GM12873 (cell line): ENCODE measurements around the gene ATG3.

Experiments
- CTCF ChIP-seq: IDR thresholded peaks from 2 replicates; pipeline ENCODE4 v1.5.1; 2012; ENCODE audit warnings: low read depth, mild to moderate bottlenecking, moderate library complexity, low read length, control low read depth; ENCODE audit not compliant: insufficient read depth; ENCODE audit errors: missing control alignments

The ATG3 gene

GRCh38 chr3:112539825-112540650 is 21.7 kb downstream of the ATG3 start:
- TF ChIP-seq CTCF = no peak

GRCh38 chr3:112531358-112531781 is 30.4 kb downstream of the ATG3 start:
- peak; percentile 19 for TF ChIP-seq CTCF

- no peak for TF ChIP-seq CTCF
These were observed 31.2 kb downstream of the ATG3 start for GRCh38 chr3:112530573-112530972.

GRCh38 chr3:112519424-112520001 is 42.2 kb downstream of the ATG3 start:
- peak; percentile 69 for TF ChIP-seq CTCF

- TF ChIP-seq CTCF = no peak
These were observed 47.1 kb downstream of the ATG3 start for GRCh38 chr3:112514527-112515128.

- no peak for TF ChIP-seq CTCF
These were observed 49.4 kb downstream of the ATG3 start for GRCh38 chr3:112512320-112512719.

- TF ChIP-seq CTCF = no peak
These were observed 52.9 kb downstream of the ATG3 start for GRCh38 chr3:112508860-112509259.
